Colon (tissue), 2 donors: Measurements from ENCODE around the gene ZHX3.

Experiments used
- FAIRE-seq: peaks from 2 replicates; lab custom pipeline; 2012; peaks lifted over from hg19 to GRCh38; lab: Jason Lieb, UNC
- donor health status: control.
- donor health status: control.

The ZHX3 gene

GRCh38 chr20:41222703-41223102, 94.8 kb downstream of the ZHX3 start:
- no peak for FAIRE-seq

DNA sequence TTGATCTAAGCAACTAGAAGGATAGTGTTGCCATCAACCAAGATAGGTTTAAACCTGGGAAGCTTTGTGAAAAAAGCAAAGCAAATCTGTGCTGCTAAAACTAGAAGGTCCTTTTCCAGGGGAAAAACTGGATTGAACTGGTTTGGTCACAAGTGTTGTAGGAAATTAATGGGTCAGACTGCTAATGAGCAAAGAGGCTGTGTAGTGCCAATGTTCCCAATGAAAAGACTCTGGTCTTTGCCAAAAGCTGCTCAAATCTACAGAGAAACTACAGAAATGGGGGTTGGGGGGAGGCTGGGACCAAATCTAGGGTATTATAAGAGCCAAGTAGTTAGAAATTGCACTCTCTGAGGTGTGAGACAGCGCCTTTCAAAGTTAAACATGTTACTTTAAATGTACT, 95.2 kb downstream of the ZHX3 start:
- FAIRE-seq, result no peak

- FAIRE-seq, result no peak
Observed at GRCh38 chr20:41221614-41222218, 95.8 kb downstream of the ZHX3 start.

DNA sequence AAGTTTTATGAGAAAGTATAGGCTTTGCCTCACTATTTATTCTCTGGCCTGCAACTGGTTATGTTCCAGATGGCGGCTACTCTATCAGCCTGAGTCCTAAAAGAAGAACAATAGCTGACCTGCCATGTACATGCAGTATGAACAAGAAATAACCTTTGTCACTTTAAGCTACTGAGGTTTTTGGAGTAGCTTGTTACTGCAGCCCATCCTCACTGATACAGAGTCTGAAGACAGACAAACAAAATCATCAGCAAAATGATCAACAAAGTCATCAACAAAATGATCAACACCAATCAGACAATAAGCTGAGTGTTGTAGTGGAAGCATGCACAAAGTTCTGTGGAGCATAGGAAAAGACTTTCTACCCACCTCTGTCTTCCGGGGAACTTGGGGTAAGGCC, 97.7 kb downstream of the ZHX3 start:
- no peak for FAIRE-seq

GRCh38 chr20:41218466-41218865, 99.1 kb downstream of the ZHX3 start:
- no peak for FAIRE-seq

DNA sequence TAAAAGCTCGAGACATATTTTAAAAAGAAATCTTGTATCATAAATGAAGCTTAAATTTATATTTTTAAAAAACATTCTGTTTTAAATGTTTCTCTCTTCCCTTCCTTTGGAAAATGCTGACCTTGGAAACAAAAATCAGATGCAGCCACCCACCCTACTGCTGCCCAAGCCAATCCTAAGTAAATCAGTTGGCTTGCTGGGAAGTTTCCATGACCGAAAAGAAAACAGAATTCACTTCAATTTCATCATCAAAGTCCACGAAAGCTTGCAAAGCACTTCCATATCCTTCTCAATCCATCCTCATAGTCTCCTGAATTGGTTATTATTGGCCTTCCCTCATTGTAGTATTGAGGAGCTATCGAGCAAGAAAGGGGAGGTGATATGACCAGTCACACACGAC, 100.1 kb downstream of the ZHX3 start:
- no peak for FAIRE-seq

DNA sequence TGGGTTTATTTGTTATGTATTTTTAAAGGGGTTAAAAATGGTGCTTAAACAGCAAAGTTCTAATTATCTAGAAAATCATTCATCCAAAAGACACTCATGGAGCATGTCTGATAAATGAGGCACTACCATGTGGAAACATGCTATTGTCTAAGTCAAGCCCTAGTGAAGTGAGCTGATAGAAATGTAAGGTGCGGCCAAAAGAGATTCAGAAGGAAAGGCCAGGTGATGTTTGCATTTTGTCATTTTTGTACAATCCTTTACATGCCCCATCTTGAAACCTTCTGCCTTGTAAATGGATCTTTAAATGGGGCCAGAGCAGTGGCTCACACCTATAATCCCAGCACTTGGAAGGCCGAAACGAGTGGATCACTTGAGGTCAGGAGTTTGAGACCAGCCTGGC, 102.9 kb downstream of the ZHX3 start:
- FAIRE-seq, result no peak

GRCh38 chr20:41214202-41214601, 103.3 kb downstream of the ZHX3 start:
- FAIRE-seq, result no peak

- no peak for FAIRE-seq
Observed at GRCh38 chr20:41213150-41213820, 104.2 kb downstream of the ZHX3 start.

- FAIRE-seq, result no peak
Observed at GRCh38 chr20:41205313-41205712, 112.2 kb downstream of the ZHX3 start.

GRCh38 chr20:41204304-41205265, 112.9 kb downstream of the ZHX3 start:
- no peak for FAIRE-seq

DNA sequence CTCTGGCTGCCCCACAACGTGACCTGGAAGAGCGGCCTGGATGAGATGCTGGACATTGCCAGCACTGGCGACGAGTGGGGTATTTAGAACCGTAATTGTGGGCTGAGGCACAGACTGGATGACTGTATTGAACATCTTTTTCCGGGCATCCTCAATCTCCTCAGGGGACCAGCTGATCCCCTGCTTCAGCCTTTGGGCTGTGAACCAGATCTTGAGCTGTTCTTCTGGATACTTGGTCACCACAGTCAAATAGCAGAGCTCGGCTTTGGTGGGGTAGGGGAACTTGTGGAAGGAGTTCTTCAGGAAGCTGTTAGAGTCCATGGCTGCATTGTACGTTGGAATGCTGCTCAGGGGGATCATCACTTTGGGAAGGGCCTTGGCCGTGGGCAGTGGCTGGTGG, 113.9 kb downstream of the ZHX3 start:
- no peak for FAIRE-seq

DNA sequence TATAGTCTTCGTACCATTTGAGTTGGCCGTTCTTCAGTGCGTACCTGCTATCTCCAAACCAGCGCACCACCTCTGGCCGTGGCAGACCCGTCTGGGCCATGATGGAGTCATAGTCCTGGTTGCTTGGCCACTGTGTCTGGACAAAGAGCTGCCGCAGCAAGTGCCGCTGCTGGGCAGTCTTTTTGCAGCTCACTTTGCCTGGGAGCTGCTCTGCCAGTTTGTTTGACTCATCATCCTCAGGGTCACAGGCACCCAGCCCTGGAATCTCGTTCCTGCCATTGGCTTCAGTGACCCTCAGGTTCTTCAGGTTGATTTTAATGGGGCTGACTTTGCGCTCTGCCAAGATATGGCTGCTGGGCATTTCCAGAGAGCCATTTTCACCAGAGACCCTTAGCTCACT, 115.1 kb downstream of the ZHX3 start:
- no peak for FAIRE-seq

- FAIRE-seq, result no peak
Observed at GRCh38 chr20:41201760-41202159, 115.8 kb downstream of the ZHX3 start.

GRCh38 chr20:41200446-41201202, 116.9 kb downstream of the ZHX3 start:
- no peak for FAIRE-seq

- FAIRE-seq, result no peak
Observed at GRCh38 chr20:41198443-41198842, 119.1 kb downstream of the ZHX3 start.

DNA sequence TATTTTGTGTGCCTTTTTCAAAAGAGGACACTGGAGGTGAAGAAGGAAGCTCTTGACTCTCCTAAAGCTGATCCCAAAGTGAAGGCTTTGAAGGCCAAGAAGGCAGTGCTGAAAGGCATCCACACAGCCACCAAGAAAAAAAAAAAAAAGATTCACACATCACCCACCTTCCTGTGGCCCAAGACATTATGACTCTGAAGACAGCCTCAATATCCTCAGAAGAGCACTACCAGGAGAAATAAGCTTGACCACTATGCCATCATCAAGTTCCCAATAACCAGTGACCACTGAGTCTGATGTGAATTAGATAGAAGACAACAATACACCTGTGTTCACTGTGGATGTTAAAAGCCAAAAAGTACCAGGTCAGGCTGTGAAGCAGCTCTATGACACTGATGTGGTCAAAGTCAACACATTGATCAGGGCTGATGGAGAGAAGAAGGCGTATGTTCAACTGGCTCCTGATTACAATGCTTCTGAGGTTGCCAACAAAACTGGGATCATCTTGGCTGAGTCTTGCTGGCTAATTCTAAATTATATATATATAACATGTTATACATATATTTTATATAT, 120.8 kb downstream of the ZHX3 start:
- no peak for FAIRE-seq

- no peak for FAIRE-seq
Observed at GRCh38 chr20:41192575-41192974, 125.0 kb downstream of the ZHX3 start.

GRCh38 chr20:41191562-41192500, 125.7 kb downstream of the ZHX3 start:
- no peak for FAIRE-seq

DNA sequence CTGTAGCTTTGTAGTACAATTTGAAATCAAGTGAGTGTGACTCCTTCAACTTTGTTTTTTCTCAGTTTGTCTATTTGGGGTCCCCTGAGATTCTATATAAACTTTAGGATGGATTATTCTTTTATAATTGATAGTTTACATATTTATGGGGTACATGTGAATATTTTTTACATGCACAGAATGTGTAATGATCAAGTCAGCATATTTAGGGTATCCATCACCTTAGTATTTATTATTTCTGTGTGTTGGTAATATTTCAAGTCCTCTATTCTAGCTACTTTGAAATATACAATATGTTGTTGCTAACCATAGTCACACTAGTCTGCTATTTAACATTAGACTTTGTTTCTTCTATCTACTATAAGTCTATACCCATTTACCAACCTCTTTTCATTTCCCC, 129.9 kb downstream of the ZHX3 start:
- FAIRE-seq, result no peak
